Subcutaneous abdominal adipose tissue (tissue), 5 donors: ENCODE measurements around the gene ICA1.

Experiments used
- H3K27ac ChIP-seq: one replicate; pipeline ENCODE4 v1.7.0; 2013; ENCODE audit warnings: low read depth, mild to moderate bottlenecking, inconsistent platforms, low read length, moderate library complexity
- H3K27me3 ChIP-seq, 5 donors: one replicate each; pipeline ENCODE4 v1.7.0; 2013; ENCODE audit warnings: low read length in 5 of 5, inconsistent platforms in 1 of 5; ENCODE audit not compliant: control insufficient read depth in 5 of 5, insufficient read depth in 4 of 5
- H3K36me3 ChIP-seq, 5 donors: one replicate each; pipeline ENCODE4 v1.7.0; 2013; ENCODE audit warnings: low read length in 5 of 5; ENCODE audit not compliant: control insufficient read depth in 5 of 5, insufficient read depth in 5 of 5
- H3K4me1 ChIP-seq, 5 donors: one replicate each; pipeline ENCODE4 v1.7.0; 2013; ENCODE audit warnings: low read length in 5 of 5, mild to moderate bottlenecking in 3 of 5, moderate library complexity in 1 of 5; ENCODE audit not compliant: control insufficient read depth in 5 of 5, insufficient read depth in 5 of 5
- H3K4me3 ChIP-seq, 5 donors: one replicate each; pipeline ENCODE4 v1.7.0; 2013; ENCODE audit warnings: low read length in 5 of 5, low read depth in 1 of 5
- H3K9ac ChIP-seq, 5 donors: one replicate each; pipeline ENCODE4 v1.7.0; 2013; ENCODE audit warnings: low read length in 5 of 5, mild to moderate bottlenecking in 4 of 5, moderate library complexity in 3 of 5
- H3K9me3 ChIP-seq, 5 donors: one replicate each; pipeline ENCODE4 v1.7.0; 2013; ENCODE audit warnings: low read length in 5 of 5; ENCODE audit not compliant: control insufficient read depth in 5 of 5
- donor health status: healthy.
- donor health status: healthy.
- donor health status: healthy.
- donor health status: healthy.
- donor health status: healthy.

The ICA1 gene

DNA sequence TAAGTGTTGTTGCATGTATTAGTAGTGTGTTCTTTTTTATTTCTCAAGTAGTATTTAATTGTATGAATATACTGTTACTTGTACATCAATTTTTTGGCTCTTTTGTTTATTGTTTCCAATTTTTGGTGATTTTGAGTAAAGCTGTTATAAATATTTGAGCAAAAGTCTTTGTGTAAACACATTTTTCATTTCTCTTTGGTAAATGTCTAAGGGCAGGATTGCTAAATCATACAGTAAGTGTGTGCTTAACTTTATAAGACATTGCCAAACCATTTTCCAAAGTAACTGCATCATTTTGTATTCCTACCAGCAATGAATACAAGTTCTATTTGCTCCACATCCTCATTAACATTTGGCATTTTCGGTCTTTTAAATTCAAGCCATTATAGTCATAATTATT, 92.8 kb downstream of the ICA1 start:
- H3K27ac ChIP-seq, result no peak overlapping the region
- H3K9me3 ChIP-seq, result peaks cover 0 to 3% (median 0%) of the 10 kb centered on the region in 5 donors
- H3K9ac ChIP-seq, result no peak overlapping the region
- no peaks in the 10 kb centered on the region for H3K27me3 ChIP-seq
- no peak overlapping the region for H3K4me3 ChIP-seq
- peaks cover 0 to 21% (median 7%) of the 10 kb centered on the region in 5 donors for H3K4me1 ChIP-seq
- no peaks in the 10 kb centered on the region for H3K36me3 ChIP-seq

DNA sequence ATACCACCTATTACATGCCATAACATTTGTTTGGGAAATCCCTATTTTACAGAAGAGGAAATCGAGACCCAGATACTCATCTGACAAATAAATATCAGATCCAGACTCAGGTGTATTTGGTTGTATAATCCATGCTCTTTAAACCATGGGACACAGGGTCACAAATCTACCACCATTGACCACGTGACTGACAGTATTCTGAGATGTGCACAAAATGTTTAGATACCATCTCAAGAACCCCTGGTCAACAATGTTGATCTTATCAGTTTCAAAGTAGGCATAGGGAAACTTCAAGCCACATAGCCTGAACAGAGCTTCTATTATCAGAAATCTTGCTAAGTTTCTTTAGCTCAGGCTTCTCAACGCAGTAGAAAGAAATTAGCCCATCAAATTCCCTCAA, 93.6 kb downstream of the ICA1 start:
- Histone ChIP-seq H3K4me1 (peaks cover 0 to 18% (median 7%) of the 10 kb centered on the region in 5 donors), H3K27ac (no peak overlapping the region), H3K27me3 (no peaks in the 10 kb centered on the region), H3K9ac (no peak overlapping the region), H3K9me3 (peaks cover 0 to 3% (median 0%) of the 10 kb centered on the region in 5 donors), H3K36me3 (no peaks in the 10 kb centered on the region), H3K4me3 (no peak overlapping the region)

DNA sequence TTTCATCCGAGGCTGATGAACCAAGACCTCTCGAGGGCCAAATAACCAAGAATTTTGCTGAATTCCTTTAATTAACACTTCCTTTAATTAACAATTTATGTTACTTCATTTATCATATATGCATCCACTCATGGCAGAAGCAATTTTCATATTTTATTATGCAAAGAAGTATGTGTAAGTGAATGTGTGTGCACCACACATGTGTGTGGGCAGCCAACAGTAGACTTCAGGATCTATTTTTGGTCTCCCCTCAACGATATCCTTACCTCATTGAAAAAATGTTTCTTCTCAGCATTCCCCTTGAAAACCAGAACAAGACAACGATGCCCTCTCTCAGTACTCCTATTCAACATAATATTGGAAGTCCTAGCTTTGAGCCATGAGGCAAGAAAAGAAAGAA, 96.8 kb downstream of the ICA1 start:
- Histone ChIP-seq H3K9me3 (no peaks in the 10 kb centered on the region), H3K9ac (no peak overlapping the region), H3K27ac (no peak overlapping the region), H3K4me3 (no peak overlapping the region), H3K27me3 (no peaks in the 10 kb centered on the region), H3K36me3 (no peaks in the 10 kb centered on the region), H3K4me1 (peaks cover 0 to 10% (median 0%) of the 10 kb centered on the region in 5 donors)

DNA sequence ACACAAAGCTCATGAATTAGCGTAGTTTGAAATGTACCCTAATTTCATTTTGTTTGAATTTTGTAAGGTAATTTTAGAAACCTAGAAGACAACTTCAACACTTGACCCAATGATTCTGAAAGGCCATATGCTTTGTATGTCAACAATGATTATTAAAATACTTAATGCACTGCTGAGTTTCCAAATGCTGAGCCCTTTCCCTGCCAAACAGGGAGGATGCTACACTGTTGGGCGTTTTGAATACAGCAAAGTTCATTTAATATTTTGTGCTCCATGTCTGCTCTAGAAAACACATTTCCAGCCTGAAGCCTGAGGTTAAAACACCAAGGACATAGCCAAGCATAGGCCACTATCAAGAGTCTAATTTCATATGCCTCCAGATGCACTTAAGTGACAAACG, 99.8 kb downstream of the ICA1 start:
- no peak overlapping the region for H3K9ac ChIP-seq
- no peak overlapping the region for H3K4me3 ChIP-seq
- no peaks in the 10 kb centered on the region for H3K27me3 ChIP-seq

DNA sequence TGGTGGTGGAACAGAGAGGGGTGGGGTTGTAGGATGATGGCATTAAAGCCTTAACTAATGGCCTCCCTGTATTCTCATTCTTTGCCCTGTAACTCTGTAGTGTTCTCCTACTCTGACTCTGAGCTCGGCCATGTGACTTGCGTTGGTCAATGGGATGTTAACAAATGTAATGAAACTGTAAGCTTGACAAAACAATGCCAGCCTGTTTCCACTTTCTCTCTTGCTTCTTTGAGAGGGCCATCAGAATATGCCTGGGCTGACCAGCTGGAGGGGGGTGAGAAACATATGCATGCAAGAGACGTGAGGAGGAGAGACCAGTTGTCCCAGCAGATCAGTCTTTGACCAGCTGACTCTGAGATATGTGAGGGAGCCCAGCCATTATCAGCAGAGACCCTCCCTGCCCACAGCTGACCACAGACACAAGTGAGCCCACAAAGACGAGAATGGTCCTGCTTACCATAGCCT, 100.6 kb downstream of the ICA1 start:
- Histone ChIP-seq H3K9me3 (no peaks in the 10 kb centered on the region), H3K9ac (no peak overlapping the region), H3K27me3 (no peaks in the 10 kb centered on the region), H3K4me3 (no peak overlapping the region), H3K36me3 (peaks cover 0 to 4% (median 0%) of the 10 kb centered on the region in 5 donors), H3K27ac (no peak overlapping the region), H3K4me1 (no peaks in the 10 kb centered on the region)

More for the DNA sequence above, 99.8 kb downstream of the ICA1 start:
- Histone ChIP-seq H3K9me3 (no peaks in the 10 kb centered on the region), H3K36me3 (peaks cover 0 to 3% (median 0%) of the 10 kb centered on the region in 5 donors), H3K4me1 (no peaks in the 10 kb centered on the region), H3K27ac (no peak overlapping the region)

DNA sequence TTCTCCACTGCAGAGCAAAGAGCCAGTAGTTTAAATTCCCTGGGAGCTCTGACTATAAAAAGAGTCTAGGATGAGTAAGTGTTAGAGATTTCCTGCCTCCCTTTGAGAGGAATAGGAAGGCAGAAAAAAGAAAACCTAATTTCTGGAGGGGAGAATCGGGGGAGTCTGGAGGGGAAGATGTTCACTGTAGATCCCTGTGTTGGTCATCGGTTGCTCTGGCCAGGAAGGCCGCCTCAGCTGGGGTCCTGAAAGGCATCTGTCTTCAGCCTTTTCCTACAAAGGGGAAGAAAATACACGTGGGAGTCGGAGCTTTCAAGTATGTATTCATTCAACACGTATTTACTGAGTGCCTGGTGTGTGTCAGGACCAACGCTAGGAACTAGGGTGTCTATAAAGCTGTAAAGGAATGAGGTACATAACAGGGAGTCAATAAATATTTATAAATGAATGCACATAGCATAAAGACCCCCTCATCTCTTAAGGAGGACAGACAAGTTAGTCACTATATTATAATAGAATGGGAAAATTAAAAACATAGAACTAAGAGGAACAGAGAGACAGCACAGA, 101.1 kb downstream of the ICA1 start:
- H3K4me3 ChIP-seq, result no peak overlapping the region
- H3K9ac ChIP-seq, result no peak overlapping the region
- no peaks in the 10 kb centered on the region for H3K4me1 ChIP-seq
- H3K36me3 ChIP-seq, result peaks cover 0 to 8% (median 4%) of the 10 kb centered on the region in 5 donors
- no peaks in the 10 kb centered on the region for H3K27me3 ChIP-seq
- H3K9me3 ChIP-seq, result no peaks in the 10 kb centered on the region
- no peak overlapping the region for H3K27ac ChIP-seq

DNA sequence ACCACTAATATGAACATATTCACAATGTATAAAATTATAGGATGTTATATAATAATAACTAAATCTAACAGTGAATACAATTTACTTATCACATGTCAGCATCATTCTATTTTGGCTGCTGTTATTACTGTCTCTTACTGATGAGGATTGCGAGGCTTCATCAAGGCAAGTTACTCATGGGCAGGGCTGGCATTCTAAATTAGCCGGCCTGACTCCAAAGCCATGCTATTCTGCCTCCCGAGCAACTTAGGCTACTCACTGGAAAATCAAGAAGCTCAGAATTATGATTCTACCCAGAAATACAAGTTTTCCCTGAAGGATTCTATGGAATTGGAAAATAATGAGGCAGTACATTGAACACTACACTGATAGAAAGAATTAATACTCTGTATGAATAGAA, 101.7 kb downstream of the ICA1 start:
- H3K4me3 ChIP-seq, result no peak overlapping the region
- H3K27me3 ChIP-seq, result no peaks in the 10 kb centered on the region
- no peak overlapping the region for H3K9ac ChIP-seq

DNA sequence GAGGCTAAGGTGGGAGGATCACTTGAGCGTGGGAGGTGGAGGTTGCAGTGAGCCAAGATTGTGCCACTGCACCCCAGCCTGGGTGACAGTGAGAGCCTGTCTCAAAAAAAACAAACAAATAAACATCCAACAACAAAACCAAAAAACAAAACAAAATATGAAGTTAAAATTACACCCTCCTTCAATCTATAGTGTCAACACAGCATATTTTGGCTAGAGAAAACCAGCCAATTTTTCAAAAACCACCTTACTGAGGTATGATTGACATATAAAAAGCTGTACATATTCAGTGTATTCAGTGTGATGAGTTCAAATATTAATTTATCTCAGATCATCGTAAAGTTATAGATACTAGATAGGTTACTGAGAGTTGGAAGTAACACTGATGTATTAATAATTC, 102.4 kb downstream of the ICA1 start:
- Histone ChIP-seq H3K27ac (no peak overlapping the region), H3K9me3 (no peaks in the 10 kb centered on the region), H3K27me3 (no peaks in the 10 kb centered on the region), H3K4me3 (no peak overlapping the region), H3K9ac (no peak overlapping the region), H3K36me3 (peaks cover 0 to 13% (median 8%) of the 10 kb centered on the region in 5 donors), H3K4me1 (no peaks in the 10 kb centered on the region)

More for the DNA sequence above, 101.7 kb downstream of the ICA1 start:
- H3K4me1 ChIP-seq, result no peaks in the 10 kb centered on the region
- H3K9me3 ChIP-seq, result no peaks in the 10 kb centered on the region
- H3K27ac ChIP-seq, result no peak overlapping the region
- peaks cover 0 to 13% (median 8%) of the 10 kb centered on the region in 5 donors for H3K36me3 ChIP-seq

DNA sequence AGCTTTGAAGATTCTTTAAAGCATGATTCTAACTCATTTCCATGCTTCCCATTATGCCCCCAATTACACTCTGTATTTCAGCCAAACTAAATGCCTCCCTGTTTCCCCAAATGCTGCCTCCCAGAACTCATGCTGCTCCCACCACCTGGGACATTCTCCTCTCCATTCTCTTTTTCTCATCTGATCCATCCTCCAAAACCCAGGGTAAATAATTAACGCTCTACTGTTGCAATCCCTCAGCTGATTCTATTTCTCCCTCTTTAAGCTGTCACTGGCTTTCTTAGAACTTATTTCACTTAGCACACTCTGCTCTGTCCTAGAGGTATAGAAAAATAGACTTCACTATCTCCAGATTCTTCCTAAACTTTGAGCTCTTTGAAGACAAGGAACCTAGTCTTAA, 104.7 kb downstream of the ICA1 start:
- Histone ChIP-seq H3K27ac (no peak overlapping the region), H3K27me3 (no peaks in the 10 kb centered on the region), H3K9ac (no peak overlapping the region), H3K4me3 (no peak overlapping the region), H3K9me3 (no peaks in the 10 kb centered on the region), H3K4me1 (peaks cover 0 to 2% (median 0%) of the 10 kb centered on the region in 5 donors), H3K36me3 (peaks cover 0 to 13% (median 8%) of the 10 kb centered on the region in 5 donors)

DNA sequence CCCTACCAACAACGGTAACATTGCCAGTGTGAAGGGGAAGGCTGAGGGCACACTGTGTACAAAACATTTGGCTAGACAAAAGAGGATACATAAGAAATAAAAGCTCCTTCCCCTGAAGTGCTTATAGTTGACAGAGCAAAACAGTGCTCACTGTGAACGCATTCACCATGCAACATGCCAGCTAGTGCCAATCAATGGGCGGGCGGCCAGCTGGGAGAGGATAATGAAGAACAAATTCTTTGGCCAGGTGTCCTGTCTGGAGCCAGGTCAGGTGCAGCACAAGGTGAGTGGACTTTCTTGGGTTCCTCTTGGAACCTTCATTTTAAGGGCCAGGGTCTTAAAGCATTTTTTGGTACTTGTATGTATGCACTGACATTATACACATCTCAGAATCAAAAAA, 106.1 kb downstream of the ICA1 start:
- no peak overlapping the region for H3K27ac ChIP-seq
- no peak overlapping the region for H3K4me3 ChIP-seq
- H3K9ac ChIP-seq, result no peak overlapping the region
- no peaks in the 10 kb centered on the region for H3K9me3 ChIP-seq
- H3K27me3 ChIP-seq, result no peaks in the 10 kb centered on the region
- peaks cover 0 to 13% (median 8%) of the 10 kb centered on the region in 5 donors for H3K36me3 ChIP-seq
- H3K4me1 ChIP-seq, result peaks cover 0 to 12% (median 6%) of the 10 kb centered on the region in 5 donors
